ENCODE data around the gene ZDHHC3.
"Not testable (repeated sequence)": the region's sequence is repeated elsewhere in the genome, so short reads cannot be mapped to it uniquely, and the experiment has no call there.

The ZDHHC3 gene

DNA sequence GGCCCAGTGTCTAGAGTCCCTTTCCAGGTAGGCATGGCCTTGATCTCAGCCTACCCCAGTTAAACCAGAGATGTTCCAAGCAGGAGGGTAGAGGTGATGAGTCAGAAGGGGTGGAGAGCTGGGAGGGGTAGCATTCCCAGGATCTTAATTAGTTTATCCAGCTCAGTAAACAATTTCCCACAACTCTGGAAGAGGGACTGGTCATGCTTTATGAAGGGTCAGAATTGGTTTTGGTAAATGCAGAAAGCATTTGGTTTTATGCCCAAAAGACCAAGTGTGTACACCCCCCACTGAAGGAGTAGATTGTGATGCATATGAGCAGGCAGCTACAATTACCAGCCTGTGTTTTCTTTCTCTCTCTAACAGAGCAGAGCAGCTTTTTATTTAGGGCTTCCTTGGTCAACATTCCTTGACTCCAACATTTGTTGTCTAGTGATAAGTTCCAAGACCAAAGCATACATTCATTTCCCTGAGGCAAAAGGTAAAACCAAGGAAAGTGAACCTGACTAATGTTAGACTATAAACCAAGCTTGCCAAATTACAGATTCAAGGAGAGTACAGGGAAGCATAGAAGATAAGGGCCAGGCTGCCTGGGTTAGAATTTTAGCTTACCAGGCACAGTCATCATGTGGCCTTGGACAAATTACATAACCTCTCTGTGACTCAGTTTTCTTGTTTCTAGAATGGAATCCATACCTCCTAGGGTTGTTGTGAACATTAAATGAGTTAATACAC lies 17.7 kb upstream of the ZDHHC3 start:
- no peak for DNase-seq

DNA sequence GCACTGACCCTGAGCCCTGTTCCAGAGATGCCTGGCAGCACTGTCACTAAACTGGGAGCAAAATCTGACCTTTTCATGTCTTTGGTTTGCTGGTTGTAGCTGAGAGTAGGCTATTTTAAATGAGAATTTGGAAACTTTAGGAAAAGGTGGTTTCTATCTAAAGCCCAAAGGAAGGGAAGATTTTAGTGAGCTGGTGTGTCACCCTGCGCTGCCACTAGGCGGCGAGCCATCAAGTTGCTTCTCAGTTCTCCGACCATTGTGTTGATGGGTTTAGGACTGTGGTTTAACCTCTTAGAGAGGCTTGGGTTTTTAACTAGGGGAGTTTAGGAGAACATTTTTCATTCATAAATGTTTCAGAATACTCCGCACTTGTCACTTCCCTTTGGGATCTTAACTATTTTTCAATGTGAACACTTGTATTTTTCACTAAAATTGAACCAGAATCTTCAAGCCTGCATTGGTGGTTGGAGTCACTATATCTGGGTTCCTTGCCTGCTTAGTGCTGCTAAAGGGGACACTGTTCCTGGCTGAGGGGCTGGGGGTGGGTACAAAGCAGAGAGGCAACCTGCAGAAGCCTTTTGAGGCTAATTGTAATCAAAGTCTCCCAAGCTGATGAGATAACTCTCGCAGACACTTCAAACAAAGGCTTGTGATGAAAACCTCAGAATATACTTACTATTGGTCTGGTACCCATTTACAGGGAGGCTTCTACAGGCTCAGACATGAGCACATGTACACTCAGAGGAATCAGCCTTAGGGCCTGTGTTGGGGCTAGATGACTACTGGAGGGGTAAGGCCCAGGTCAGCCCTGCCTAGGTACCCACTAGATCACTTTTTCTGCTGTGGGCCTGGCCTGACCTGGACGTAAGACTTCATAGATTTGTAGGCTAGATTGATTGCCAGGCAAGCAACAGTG lies 16.8 kb upstream of the ZDHHC3 start:
- no peak for DNase-seq

DNA sequence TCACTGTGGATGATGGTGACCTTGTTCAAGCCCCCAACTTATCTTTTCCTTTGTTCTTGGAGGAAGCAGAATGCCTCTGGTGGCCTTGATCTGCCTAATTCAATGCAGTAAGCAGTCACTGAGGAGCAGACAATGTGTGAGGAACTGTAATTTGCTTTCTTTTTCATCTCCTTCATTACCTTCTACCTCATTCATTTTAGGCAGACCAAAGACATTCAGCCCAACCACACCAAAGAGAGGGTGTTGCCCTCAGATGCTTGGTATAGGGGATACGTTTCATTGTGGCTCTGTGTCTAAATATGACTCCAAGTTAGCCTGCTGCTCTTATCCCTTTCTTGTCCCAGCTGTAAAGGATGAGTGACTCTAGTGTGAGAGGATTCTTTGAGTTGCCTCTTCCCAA lies 15.4 kb upstream of the ZDHHC3 start:
- no peak for DNase-seq

DNA sequence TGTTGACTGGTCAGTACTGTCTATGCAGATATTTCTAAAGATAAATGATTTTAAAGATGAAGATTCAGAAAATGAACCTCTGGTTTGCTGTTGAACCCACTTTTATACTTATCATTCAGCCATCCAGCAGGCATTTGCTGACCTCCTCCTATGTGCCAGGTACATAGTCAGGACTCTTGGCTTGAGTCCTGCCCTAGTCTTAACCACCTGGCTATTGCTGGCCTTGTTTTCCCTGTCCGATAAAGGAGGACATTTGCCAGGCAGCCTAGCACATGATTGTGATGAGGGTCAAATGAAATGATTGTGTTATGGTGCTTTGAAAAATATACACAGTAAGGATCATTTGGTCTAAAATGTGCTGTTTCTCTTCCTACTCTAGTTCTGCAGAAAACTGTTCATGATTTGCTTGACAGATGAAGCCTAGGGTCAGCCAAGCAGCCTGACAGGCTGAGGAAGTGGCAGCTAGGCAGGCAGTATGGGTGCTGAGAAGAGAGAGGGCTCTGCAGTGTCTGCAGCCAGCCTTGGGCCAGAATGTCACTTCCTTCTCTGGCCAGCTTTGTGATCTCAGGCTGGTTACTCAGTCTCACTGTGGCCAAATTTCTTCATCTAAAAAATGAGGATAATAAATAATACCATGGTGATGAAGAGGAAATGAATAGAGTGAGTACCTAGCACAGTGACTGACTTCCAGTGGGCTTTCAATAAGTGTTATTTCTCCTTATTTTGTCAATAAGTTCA lies 13.8 kb upstream of the ZDHHC3 start:
- DNase-seq, result no peak

DNA sequence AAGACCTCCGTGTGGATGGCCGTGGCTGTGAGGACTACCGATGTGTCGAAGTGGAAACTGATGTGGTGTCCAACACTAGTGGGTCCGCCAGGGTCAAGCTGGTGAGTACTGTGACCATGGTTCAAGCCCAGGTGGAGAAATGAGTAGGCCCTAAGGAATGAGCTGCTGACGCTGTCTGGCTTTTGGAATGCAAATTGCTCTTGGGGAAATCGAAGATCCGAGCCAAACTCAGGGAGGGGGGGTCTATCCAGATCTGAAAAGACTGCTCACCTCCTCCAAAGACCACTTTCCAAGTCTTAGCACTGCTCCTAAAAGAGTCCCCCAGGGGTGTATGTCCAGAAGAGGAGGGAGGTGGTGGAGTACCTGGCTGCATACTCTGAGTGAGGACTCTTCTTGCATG lies 13.2 kb upstream of the ZDHHC3 start:
- DNase-seq, result no peak

DNA sequence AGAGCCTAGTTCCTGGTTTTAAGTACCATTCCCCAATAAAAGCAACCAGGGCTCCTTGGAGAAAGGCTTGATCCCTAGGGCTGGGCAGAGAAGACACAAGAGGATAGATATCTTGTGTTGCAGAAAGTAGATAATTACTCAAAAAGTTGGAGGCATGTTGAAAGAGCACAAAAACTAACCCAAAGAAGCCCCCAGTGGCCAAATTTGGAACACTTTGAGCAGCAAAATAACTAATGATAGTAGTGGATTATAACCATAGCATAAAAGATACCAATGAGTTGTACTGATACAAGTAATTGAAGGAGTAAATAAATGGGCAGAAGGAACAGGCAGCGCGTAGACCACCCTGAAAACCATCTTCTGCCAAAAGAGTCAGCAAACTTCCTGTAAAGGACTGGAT lies 12.1 kb upstream of the ZDHHC3 start:
- DNase-seq, result no peak

DNA sequence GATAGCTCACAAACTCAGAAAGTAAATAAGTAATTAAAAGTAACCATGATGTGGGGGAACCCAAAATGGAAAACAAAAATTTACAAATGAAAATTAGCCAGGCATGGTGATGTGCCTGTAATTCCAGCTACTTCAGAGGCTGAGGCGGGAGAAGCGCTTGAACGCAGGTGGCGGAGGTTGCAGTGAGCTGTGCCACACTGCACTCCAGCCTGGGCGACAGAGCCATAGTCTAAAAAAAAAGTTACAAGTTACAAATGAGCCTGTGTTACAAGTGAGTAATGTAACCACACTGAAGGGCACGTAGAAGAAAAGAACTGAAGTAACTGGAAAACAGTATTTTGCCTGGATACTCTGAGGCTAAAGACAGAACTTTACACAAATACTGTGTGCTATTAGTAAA lies 11.4 kb upstream of the ZDHHC3 start:
- DNase-seq, result no peak

- not testable (repeated sequence) for DNase-seq
These were observed 10.4 kb upstream of the ZDHHC3 start for GRCh38 chr3:44986330-44986729.

GRCh38 chr3:44984335-44984734 lies 8.4 kb upstream of the ZDHHC3 start:
- no peak for DNase-seq

GRCh38 chr3:44983484-44983941 lies 7.5 kb upstream of the ZDHHC3 start:
- no peak for DNase-seq

- no peak for DNase-seq
These were observed 6.8 kb upstream of the ZDHHC3 start for GRCh38 chr3:44982817-44983216.

DNA sequence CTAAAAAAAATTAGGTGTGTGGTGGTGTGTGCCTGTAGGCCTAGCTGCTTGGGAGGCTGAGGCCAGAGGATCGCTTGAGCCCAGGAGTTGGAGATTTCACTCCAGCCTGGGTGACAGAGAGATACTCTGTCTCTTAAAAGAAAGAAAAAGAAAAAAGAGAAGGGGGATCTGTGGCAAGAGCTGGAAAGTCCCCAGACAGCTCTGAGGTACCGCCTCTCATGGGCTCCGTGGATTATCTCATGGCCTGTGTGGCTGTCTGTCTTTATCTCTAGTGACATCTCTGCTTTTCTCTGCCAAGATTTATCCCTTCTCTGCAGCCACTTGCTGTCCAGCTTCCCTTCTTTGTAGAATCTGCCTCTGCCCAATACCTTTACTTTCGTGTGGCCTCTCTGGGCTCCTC lies 5.8 kb upstream of the ZDHHC3 start:
- DNase-seq, result no peak

DNA sequence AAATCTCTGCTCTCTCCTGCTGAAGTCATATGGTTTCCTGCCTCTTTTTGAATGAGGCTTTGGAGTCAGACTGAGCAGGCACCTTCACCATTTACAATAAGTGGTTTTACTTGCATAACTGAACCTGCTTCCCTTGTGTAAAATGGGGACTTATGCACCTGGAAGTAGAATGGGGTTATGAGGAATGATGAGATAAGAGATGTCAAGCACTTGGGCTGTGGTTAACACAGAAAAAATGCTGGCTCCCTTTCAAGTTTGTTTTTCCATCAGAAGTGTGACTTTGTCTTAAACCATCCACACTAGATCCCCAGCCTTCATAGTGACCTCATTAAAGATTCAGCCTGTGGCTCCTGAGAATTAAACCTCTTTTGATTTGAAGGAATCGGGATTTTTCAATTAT lies 5.2 kb upstream of the ZDHHC3 start:
- DNase-seq, result no peak

DNA sequence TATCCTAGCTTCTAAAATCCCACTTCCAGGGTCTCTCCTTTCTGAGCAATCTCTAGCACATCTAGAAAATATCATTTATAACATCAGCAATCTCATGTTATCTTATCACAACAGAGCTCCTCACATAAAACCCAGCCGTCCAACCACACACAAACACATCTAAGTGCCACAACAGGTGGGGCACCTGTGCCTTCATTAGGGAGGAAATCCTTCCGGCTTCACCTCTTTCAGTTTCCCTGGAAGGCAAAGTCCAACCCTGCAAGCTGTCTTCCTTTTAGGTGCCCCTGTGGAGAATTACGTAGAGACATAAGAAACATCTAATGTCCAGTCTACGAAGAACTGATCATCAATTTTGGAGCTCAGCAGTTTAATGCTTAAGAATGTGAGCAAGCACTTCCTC lies 1.6 kb downstream of the ZDHHC3 start:
- no peak for DNase-seq

DNA sequence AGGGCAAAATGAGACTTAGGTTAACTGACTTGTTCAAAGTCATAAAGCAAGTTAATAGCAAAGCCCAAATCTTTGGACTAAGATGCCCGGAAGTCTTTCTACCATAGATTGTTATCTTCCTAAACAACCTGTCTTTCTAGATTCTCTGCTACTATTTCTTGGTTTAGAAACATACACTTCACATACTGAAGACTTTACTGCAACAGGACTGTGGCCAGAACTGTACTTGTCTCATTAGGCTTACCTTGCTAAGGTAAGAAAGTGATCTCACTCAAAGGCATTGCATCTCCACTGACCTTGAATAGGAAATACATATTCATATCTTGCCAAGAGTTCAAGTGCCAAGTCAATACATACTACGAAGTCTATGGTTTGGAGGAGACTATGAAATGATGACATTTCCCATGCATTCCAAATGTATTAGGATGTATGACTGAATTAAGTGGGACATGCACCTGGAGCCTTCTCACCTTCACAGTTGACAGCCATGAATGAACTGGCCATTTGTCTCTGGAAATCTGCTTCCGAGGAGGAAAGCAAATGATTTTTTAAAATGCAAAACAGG lies 5.0 kb downstream of the ZDHHC3 start:
- no peak for DNase-seq

- no peak for DNase-seq
These were observed 6.2 kb downstream of the ZDHHC3 start for GRCh38 chr3:44969828-44970179.

GRCh38 chr3:44969154-44969827 lies 6.7 kb downstream of the ZDHHC3 start:
- no peak for DNase-seq

- no peak for DNase-seq
These were observed 7.5 kb downstream of the ZDHHC3 start for GRCh38 chr3:44968447-44968858.

GRCh38 chr3:44966795-44967278 lies 9.1 kb downstream of the ZDHHC3 start:
- DNase-seq, result no peak

GRCh38 chr3:44965165-44965564 lies 10.8 kb downstream of the ZDHHC3 start:
- DNase-seq, result no peak

DNA sequence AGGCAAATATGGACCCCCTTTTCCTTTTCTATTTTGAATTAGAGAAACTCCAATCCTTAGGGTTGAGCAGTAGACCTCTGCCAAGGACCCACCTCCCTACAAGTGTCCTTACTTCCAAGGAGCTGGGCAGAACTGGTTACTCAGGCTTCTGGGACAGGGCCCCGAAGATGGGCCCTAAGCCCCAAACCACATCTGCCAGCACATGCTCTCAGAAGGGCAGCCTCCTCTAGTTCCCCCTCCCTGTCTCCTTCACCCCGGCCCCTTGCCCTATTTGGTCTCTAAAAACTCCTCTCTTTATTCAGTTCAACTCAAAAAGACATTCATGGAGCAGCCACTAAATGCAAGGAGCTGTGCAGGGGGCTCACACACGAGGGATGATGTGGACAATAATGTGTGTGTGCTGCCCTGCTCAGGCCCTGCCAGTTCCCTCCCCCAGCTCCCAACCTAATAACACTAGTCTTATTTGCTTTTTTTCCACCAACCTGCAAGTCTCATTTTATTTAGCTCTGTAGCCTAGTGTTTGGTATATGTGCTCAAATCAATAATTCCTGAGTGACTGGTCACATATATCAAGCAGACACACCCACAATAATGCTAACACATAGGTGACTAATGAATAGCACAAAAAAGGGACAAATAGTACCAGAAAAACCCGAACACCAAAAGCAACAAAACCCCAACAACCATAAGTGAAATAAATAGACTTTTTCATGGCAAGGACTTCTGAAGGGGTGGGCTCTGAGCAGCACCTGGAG lies 12.2 kb downstream of the ZDHHC3 start:
- no peak for DNase-seq

Data from activated gamma-delta T cell treated with Interleukin-2 at 50 U/mL for 16 hours (primary cell).